Measurements from ENCODE around the gene CNTNAP2.
A peak's percentile ranks its signal among the peaks of the same experiment; 100 is the strongest.

Gene CNTNAP2

GRCh38 chr7:147941381-147941780 is 1824.8 kb downstream of the CNTNAP2 start:
- peak; percentile 43 for DNase-seq (ENCODE audit: low spot score)

- DNase-seq (ENCODE audit: low spot score), result no peak
Observed at GRCh38 chr7:147944321-147944720, 1827.7 kb downstream of the CNTNAP2 start.

- no peak for DNase-seq (ENCODE audit: low spot score)
Observed at GRCh38 chr7:147952918-147953317, 1836.3 kb downstream of the CNTNAP2 start.

GRCh38 chr7:147968046-147968610 is 1851.5 kb downstream of the CNTNAP2 start:
- no peak for DNase-seq (ENCODE audit: low spot score)

- no peak for DNase-seq (ENCODE audit: low spot score)
Observed at GRCh38 chr7:147971606-147972110, 1855.1 kb downstream of the CNTNAP2 start.

- DNase-seq (ENCODE audit: low spot score), result no peak
Observed at GRCh38 chr7:147978201-147978600, 1861.6 kb downstream of the CNTNAP2 start.

GRCh38 chr7:147978651-147979050 is 1862.0 kb downstream of the CNTNAP2 start:
- DNase-seq (ENCODE audit: low spot score), result no peak

GRCh38 chr7:147980826-147981813 is 1864.5 kb downstream of the CNTNAP2 start:
- no peak for DNase-seq (ENCODE audit: low spot score)

GRCh38 chr7:147982307-147982706 is 1865.7 kb downstream of the CNTNAP2 start:
- peak; percentile 3 for DNase-seq (ENCODE audit: low spot score)

GRCh38 chr7:147984265-147984664 is 1867.7 kb downstream of the CNTNAP2 start:
- DNase-seq (ENCODE audit: low spot score), result no peak

GRCh38 chr7:147990079-147990478 is 1873.5 kb downstream of the CNTNAP2 start:
- DNase-seq (ENCODE audit: low spot score), result no peak

GRCh38 chr7:147990942-147991341 is 1874.3 kb downstream of the CNTNAP2 start:
- no peak for DNase-seq (ENCODE audit: low spot score)

GRCh38 chr7:147992698-147993097 is 1876.1 kb downstream of the CNTNAP2 start:
- no peak for DNase-seq (ENCODE audit: low spot score)

- no peak for DNase-seq (ENCODE audit: low spot score)
Observed at GRCh38 chr7:147997636-147998035, 1881.0 kb downstream of the CNTNAP2 start.

GRCh38 chr7:147999962-148000361 is 1883.4 kb downstream of the CNTNAP2 start:
- DNase-seq (ENCODE audit: low spot score), result no peak

- DNase-seq (ENCODE audit: low spot score), result no peak
Observed at GRCh38 chr7:148011753-148012152, 1895.2 kb downstream of the CNTNAP2 start.

GRCh38 chr7:148014001-148014400 is 1897.4 kb downstream of the CNTNAP2 start:
- no peak for DNase-seq (ENCODE audit: low spot score)

- DNase-seq (ENCODE audit: low spot score), result no peak
Observed at GRCh38 chr7:148014541-148014940, 1897.9 kb downstream of the CNTNAP2 start.

- no peak for DNase-seq (ENCODE audit: low spot score)
Observed at GRCh38 chr7:148017126-148017525, 1900.5 kb downstream of the CNTNAP2 start.

- DNase-seq (ENCODE audit: low spot score), result no peak
Observed at GRCh38 chr7:148020679-148021078, 1904.1 kb downstream of the CNTNAP2 start.

- DNase-seq (ENCODE audit: low spot score), result no peak
Observed at GRCh38 chr7:148021507-148022045, 1905.0 kb downstream of the CNTNAP2 start.

- DNase-seq (ENCODE audit: low spot score), result no peak
Observed at GRCh38 chr7:148022832-148023231, 1906.2 kb downstream of the CNTNAP2 start.

- DNase-seq (ENCODE audit: low spot score), result no peak
Observed at GRCh38 chr7:148026713-148027112, 1910.1 kb downstream of the CNTNAP2 start.
